HepG2 (cell line): ENCODE data around the gene MALT1. TPM values are rescaled to one million over a fixed set of nuclear protein-coding genes. Genes with fewer than 3 reads are reported as not detected.

ENCODE experiments used
- ATAC-seq: fragments of 200-7000 bp; cut with Tn5 transposase; 3 replicates; pipeline ENCODE4 v1.9.1; 2020; ENCODE audit warnings: mild to moderate bottlenecking, moderate library complexity
- BruUV-seq: library from RNA; stranded (reverse); fragments of 400-500 nt; replicated peaks from 2 replicates; lab custom pipeline; 2021; lab: Mats Ljungman, UMichigan
- CTCF ChIA-PET: fragments of 300-600 bp; formaldehyde crosslinking; extraction: SDS; loops from one replicate; lab custom pipeline; 2021; ENCODE audit warnings: low total read pairs, inconsistent platforms, low intra/inter-chr PET ratio; lab: Yijun Ruan, JAX
- POLR2A ChIA-PET: fragments of 350-600 bp; sonication (Branson Sonifier 250); formaldehyde crosslinking; loops from one replicate; lab custom pipeline; 2020; ENCODE audit warnings: antibody characterized with exemption, inconsistent platforms; lab: Yijun Ruan, JAX
- DNase-seq: peaks from one replicate; pipeline ENCODE4 v3.0.0-alpha.2; 2015; ENCODE audit warnings: low spot score
- FAIRE-seq: peaks from 3 replicates; lab custom pipeline; 2011; peaks lifted over from hg19 to GRCh38; lab: Jason Lieb, UNC
- H2AFZ ChIP-seq: one replicate; pipeline ENCODE4 v1.6.1; 2011; ENCODE audit warnings: low read length, inconsistent platforms
- H3K27ac ChIP-seq: fragments of 300-600 bp; 3 replicates; pipeline ENCODE4 v1.8.0; 2011; ENCODE audit warnings: mixed run types, mild to moderate bottlenecking, mixed read lengths, low read length, inconsistent platforms; ENCODE audit not compliant: insufficient read depth; ENCODE audit errors: extremely low read length
- H3K27me3 ChIP-seq, 2 experiments: fragments of 200-600 bp in 1 of 2; 2 replicates in 1 of 2; 3 replicates in 1 of 2; pipeline versions ENCODE4 v1.6.0 to v1.8.0; 2011; ENCODE audit warnings: low read length in 2 of 2, mild to moderate bottlenecking in 2 of 2, moderate library complexity in 2 of 2, inconsistent platforms in 1 of 2; ENCODE audit not compliant: insufficient read depth in 2 of 2, control insufficient read depth in 1 of 2
- H3K36me3 ChIP-seq, 2 experiments: fragments of 200-600 bp in 1 of 2; replicated peaks in 1 of 2; 2 replicates in 1 of 2; 3 replicates in 1 of 2; pipeline versions ENCODE4 v1.5.1 to v1.8.0; 2011; ENCODE audit warnings: low read length in 2 of 2, inconsistent platforms in 1 of 2; ENCODE audit not compliant: insufficient read depth in 2 of 2, control insufficient read depth in 1 of 2
- H3K4me1 ChIP-seq: 2 replicates; pipeline ENCODE4 v1.5.1; 2012; ENCODE audit warnings: low read length, inconsistent platforms; ENCODE audit not compliant: insufficient read depth
- H3K4me2 ChIP-seq: 2 replicates; pipeline ENCODE4 v1.6.0; 2011; ENCODE audit warnings: low read depth, low read length, inconsistent platforms
- H3K4me3 ChIP-seq, 3 experiments: fragments of 200-600 bp in 1 of 3; sonication (generic), shearing (Covaris generic) in 1 of 3; replicated peaks in 1 of 3; 2 replicates each; pipeline ENCODE4 v1.5.1; 2011 to 2016; ENCODE audit warnings: low read length in 3 of 3, inconsistent platforms in 2 of 3, low read depth in 2 of 3, mild to moderate bottlenecking in 2 of 3, control low read depth in 1 of 3, mixed read lengths in 1 of 3; ENCODE audit not compliant: insufficient read depth in 1 of 3
- H3K79me2 ChIP-seq: one replicate; pipeline ENCODE4 v1.6.1; 2011; ENCODE audit warnings: low read length, inconsistent platforms; ENCODE audit not compliant: insufficient read depth
- H3K9ac ChIP-seq: 2 replicates; pipeline ENCODE4 v1.6.0; 2011; ENCODE audit warnings: mild to moderate bottlenecking, low read depth, low read length, inconsistent platforms; ENCODE audit not compliant: insufficient read depth
- H3K9me3 ChIP-seq: 2 replicates; pipeline ENCODE4 v1.5.1; 2012; ENCODE audit warnings: mild to moderate bottlenecking, low read length
- H4K20me1 ChIP-seq: 2 replicates; pipeline ENCODE4 v1.6.0; 2011; ENCODE audit warnings: inconsistent platforms, mild to moderate bottlenecking, low read length, moderate library complexity; ENCODE audit not compliant: insufficient read depth
- CBFB ChIP-seq: sonication (generic); formaldehyde crosslinking; IDR thresholded peaks from 2 replicates; pipeline ENCODE4 v1.4.0; 2020; ENCODE audit warnings: missing genetic modification reagents
- GPN1 ChIP-seq: sonication (generic); formaldehyde crosslinking; IDR thresholded peaks from 2 replicates; pipeline ENCODE4 v1.5.1; 2020; ENCODE audit warnings: missing genetic modification reagents, borderline replicate concordance
- KDM4B ChIP-seq: sonication (generic); formaldehyde crosslinking; IDR thresholded peaks from 2 replicates; pipeline ENCODE4 v1.4.0; 2020; ENCODE audit warnings: missing genetic modification reagents
- MAFF ChIP-seq: IDR thresholded peaks from 2 replicates; pipeline ENCODE4 v1.6.1; 2011; ENCODE audit warnings: low read depth, low read length, improper control_type of control experiment
- PHF21A ChIP-seq: sonication (generic); formaldehyde crosslinking; IDR thresholded peaks from 2 replicates; pipeline ENCODE4 v1.5.0; 2020; ENCODE audit warnings: mild to moderate bottlenecking, missing genetic modification reagents
- SMYD3 ChIP-seq: sonication (generic); formaldehyde crosslinking; IDR thresholded peaks from 2 replicates; pipeline ENCODE4 v1.8.1; 2023; ENCODE audit warnings: mild to moderate bottlenecking, missing genetic modification reagents
- ZNF451 ChIP-seq: sonication (generic); formaldehyde crosslinking; IDR thresholded peaks from 2 replicates; pipeline ENCODE4 v1.5.0; 2020; ENCODE audit warnings: mild to moderate bottlenecking, missing genetic modification reagents
- WGBS: methylation state at CpG from one replicate; pipeline ENCODE4 v1.1.6; 2017; ENCODE audit warnings: low lambda C conversion rate; 5-methylcytosine and 5-hydroxymethylcytosine counted together
- in situ Hi-C: cut with HindIII; loops from 2 replicates; pipeline ENCODE4 v1.10.0; 2017; ENCODE audit warnings: low pct_unique_long_range_greater_than_20kb; ENCODE audit not compliant: extremely low pct_ligation_motif_present
- intact Hi-C: fragments of 100-400 bp; cut with micrococcal nuclease; formaldehyde crosslinking; loops from one replicate; pipeline ENCODE4 v1.10.0; 2022; ENCODE audit not compliant: unreplicated experiment
- polyA plus RNA-seq, 8 experiments: library from polyadenylated mRNA; depleted of rRNA in 3 of 8; stranded (reverse) in 7 of 8; unstranded in 1 of 8; fragments of >200 nt; fragmentation: Illumina TruSeq in 4 of 8; extraction: Trizol in 4 of 8; gene quantifications; 2 replicates each; pipeline versions ENCODE4 v1.2.1 to v1.2.3, GENCODE V29; 2011 to 2016; ENCODE audit warnings: low read depth in 4 of 8, missing spikeins in 1 of 8, mixed read lengths in 1 of 8; ENCODE audit not compliant: insufficient read depth in 1 of 8
- total RNA-seq, 5 experiments: library from RNA; depleted of rRNA; stranded (reverse); fragments of >200 nt; fragmentation: Illumina TruSeq; extraction: Trizol; gene quantifications; 2 replicates each; pipeline ENCODE4 v1.2.3, GENCODE V29; 2016; ENCODE audit warnings: low read depth in 1 of 5

MALT1 gene
- total and polyA plus RNA-seq, 2 of the 13 experiments (the other 11 are each of a cell fraction or from before 2014, with no cell fraction given): 43.9 to 89.0 TPM

GRCh38 chr18:58761241-58761969 lies 90.1 kb downstream of the MALT1 start:
- H3K4me3 ChIP-seq: no peak overlapping the region
- no peak overlapping the region for H3K27ac ChIP-seq
- BruUV-seq: no TSS peak
- TF ChIP-seq GPN1 (CRISPR knock-in tag) (no peak), MAFF (0 out of 2 replicates have a peak, but pooled peaks have one; percentile 17)
- no peak overlapping the region for H3K9ac ChIP-seq
- FAIRE-seq (no peak), DNase-seq (no peak), ATAC-seq (no peak)
- H3K79me2 ChIP-seq: no peaks in the 10 kb centered on the region
- intact Hi-C loops: loop anchor here (10.0 kb wide), 1 partner anchor 267 kb away; no protein-coding TSS in a partner anchor
- no peaks in the 10 kb centered on the region; a peak in 1 of 5 replicates for H3K27me3 ChIP-seq
- H2AFZ ChIP-seq: no peak overlapping the region
- H3K4me1 ChIP-seq: peaks cover 45% of the 10 kb centered on the region
- H4K20me1 ChIP-seq: no peaks in the 10 kb centered on the region
- in situ Hi-C loops: loop anchor here (5.0 to 25.0 kb wide), 4 partner anchors 229 to 849 kb away; no protein-coding TSS in a partner anchor
- POLR2A ChIA-PET: no interaction called here
- H3K9me3 ChIP-seq: no peaks in the 10 kb centered on the region
- CTCF ChIA-PET: no interaction called here
- WGBS: 43% methylated on average over 14 of the region's 14 CpGs
- no peaks in the 10 kb centered on the region for H3K36me3 ChIP-seq
- no peak overlapping the region for H3K4me2 ChIP-seq

- DNase-seq: no peak
- no peak overlapping the region for H3K9ac ChIP-seq
- H3K9me3 ChIP-seq: no peaks in the 10 kb centered on the region
- H3K4me1 ChIP-seq: peaks cover 52% of the 10 kb centered on the region
- intact Hi-C loops: loop anchor here (10.0 kb wide), 1 partner anchor 267 kb away; no protein-coding TSS in a partner anchor
- H3K4me3 ChIP-seq: no peak overlapping the region
- WGBS: 89% methylated on average over 12 of the region's 15 CpGs
- BruUV-seq: no TSS peak
- no peak for FAIRE-seq
- H4K20me1 ChIP-seq: no peaks in the 10 kb centered on the region
- ChIA-PET POLR2A (no interaction called here), CTCF (no interaction called here)
- TF ChIP-seq KDM4B (no peak), SMYD3 (no peak), ZNF451 (CRISPR knock-in tag) (no peak), CBFB (CRISPR knock-in tag) (no peak), PHF21A (CRISPR knock-in tag) (no peak)
- ATAC-seq: no peak
- H3K36me3 ChIP-seq: no peaks in the 10 kb centered on the region
- no peak overlapping the region for H2AFZ ChIP-seq
- H3K27ac ChIP-seq: no peak overlapping the region
- in situ Hi-C loops: loop anchor here (5.0 to 25.0 kb wide), 4 partner anchors 230 to 850 kb away; no protein-coding TSS in a partner anchor
- no peaks in the 10 kb centered on the region; a peak in 1 of 5 replicates for H3K27me3 ChIP-seq
- H3K79me2 ChIP-seq: no peaks in the 10 kb centered on the region
- no peak overlapping the region for H3K4me2 ChIP-seq
Measured at GRCh38 chr18:58761970-58762780, 90.9 kb downstream of the MALT1 start.
